Vagina (tissue), 2 donors: ENCODE data around the gene UBE2R2.

ENCODE experiments used
- POLR2A ChIP-seq, 2 donors: fragments of 450-650 bp; IDR thresholded peaks; one replicate each; pipeline ENCODE4 v1.6.1; 2017; ENCODE audit warnings: antibody characterized with exemption in 2 of 2, mild to moderate bottlenecking in 2 of 2, moderate library complexity in 2 of 2
- TF ChIP-seq, protein P1 (sequence below), 3 experiments: fragments of 450-650 bp in 2 of 3; fragments of 200-600 bp in 1 of 3; sonication (generic) in 1 of 3; IDR thresholded peaks; one replicate each; pipeline ENCODE4 v1.5.1; 2017 to 2019; ENCODE audit warnings: antibody characterized with exemption in 3 of 3, mild to moderate bottlenecking in 2 of 3, moderate library complexity in 2 of 3

DNA sequence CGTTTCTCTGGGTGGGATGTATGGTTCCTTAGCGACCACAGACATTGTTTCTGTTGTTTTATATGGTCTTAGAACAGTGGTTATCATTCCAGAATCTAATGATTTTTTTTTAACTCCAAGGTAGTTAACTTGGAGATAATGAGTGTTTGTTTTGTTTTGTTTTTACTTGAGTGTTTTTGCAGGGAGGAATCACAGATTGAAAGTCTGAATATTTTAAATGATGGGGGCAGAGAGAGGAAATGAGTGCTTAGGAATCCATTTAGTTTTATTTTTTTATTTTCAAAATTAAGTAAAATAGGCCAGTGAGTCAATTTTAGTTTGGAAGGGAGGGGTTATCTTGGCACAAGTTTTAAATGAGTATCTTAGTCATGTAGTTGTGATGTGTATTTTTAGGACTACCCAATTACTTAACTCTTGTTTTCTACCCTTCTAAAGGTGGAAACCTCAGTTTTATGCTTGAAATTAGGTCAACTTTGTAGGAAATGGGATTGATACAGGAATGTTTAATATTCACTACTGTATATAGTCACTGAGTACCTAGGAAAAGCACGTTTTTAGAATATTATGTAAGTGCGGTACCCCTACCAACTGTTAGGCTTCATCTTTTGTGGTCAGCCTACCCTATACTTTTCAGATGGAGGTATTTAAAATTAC lies 2.0 kb downstream of the UBE2R2 start:
- TF ChIP-seq, protein P1, sequence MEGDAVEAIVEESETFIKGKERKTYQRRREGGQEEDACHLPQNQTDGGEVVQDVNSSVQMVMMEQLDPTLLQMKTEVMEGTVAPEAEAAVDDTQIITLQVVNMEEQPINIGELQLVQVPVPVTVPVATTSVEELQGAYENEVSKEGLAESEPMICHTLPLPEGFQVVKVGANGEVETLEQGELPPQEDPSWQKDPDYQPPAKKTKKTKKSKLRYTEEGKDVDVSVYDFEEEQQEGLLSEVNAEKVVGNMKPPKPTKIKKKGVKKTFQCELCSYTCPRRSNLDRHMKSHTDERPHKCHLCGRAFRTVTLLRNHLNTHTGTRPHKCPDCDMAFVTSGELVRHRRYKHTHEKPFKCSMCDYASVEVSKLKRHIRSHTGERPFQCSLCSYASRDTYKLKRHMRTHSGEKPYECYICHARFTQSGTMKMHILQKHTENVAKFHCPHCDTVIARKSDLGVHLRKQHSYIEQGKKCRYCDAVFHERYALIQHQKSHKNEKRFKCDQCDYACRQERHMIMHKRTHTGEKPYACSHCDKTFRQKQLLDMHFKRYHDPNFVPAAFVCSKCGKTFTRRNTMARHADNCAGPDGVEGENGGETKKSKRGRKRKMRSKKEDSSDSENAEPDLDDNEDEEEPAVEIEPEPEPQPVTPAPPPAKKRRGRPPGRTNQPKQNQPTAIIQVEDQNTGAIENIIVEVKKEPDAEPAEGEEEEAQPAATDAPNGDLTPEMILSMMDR (IDR thresholded peaks at IDR 0.05): no peak
- TF ChIP-seq POLR2A (IDR thresholded peaks at IDR 0.05): no peak
